T-cell (primary cell): ENCODE results near the gene ZNF568. TPM values are rescaled to one million over a fixed set of nuclear protein-coding genes. Genes with fewer than 3 reads are reported as not detected.

Experiments
- ATAC-seq, 4 experiments: fragments of 200-7000 bp in 3 of 4; fragments of 150-1000 bp in 1 of 4; cut with Tn5 transposase; replicated peaks in 1 of 4; 1 replicate in 3 of 4; 2 replicates in 1 of 4; pipeline ENCODE4 v1.10.0; 2021; ENCODE audit warnings: moderate library complexity in 3 of 4, mild to moderate bottlenecking in 2 of 4, moderate number of reproducible peaks in 1 of 4
- CTCF ChIA-PET, 2 donors: fragments of 300-600 bp; sonication (Branson Sonifier 250); formaldehyde crosslinking; loops; one replicate each; lab custom pipeline; 2022; ENCODE audit warnings: antibody characterized with exemption in 2 of 2; lab: Charles Lee
- POLR2A ChIA-PET, 2 donors: fragments of 300-600 bp; sonication (Branson Sonifier 250); formaldehyde crosslinking; loops; one replicate each; lab custom pipeline; 2022; ENCODE audit warnings: antibody characterized with exemption in 2 of 2; lab: Charles Lee
- DNase-seq, 35 experiments: peaks; one replicate each; pipeline versions ENCODE4 v3.0.0 to v3.0.0-alpha.2; 2013 to 2023
- H3K27ac ChIP-seq: one replicate; pipeline ENCODE4 v1.5.1; 2013; ENCODE audit warnings: low read length
- H3K27me3 ChIP-seq, 2 experiments: replicated peaks in 1 of 2; 1 replicate in 1 of 2; 2 replicates in 1 of 2; pipeline versions ENCODE4 v1.6.1 to v1.7.0; 2013; ENCODE audit warnings: low read length in 1 of 2, mixed read lengths in 1 of 2; ENCODE audit not compliant: control insufficient read depth in 2 of 2, insufficient read depth in 2 of 2; ENCODE audit errors: extremely low read depth in 1 of 2
- H3K36me3 ChIP-seq, 2 donors: 1 replicate in 1 of 2; 2 replicates in 1 of 2; pipeline versions ENCODE4 v1.6.1 to v1.7.0; 2013; ENCODE audit warnings: low read length in 1 of 2; ENCODE audit not compliant: control insufficient read depth in 2 of 2, insufficient read depth in 1 of 2; ENCODE audit errors: extremely low read depth in 1 of 2
- H3K4me1 ChIP-seq, 2 experiments: 1 replicate in 1 of 2; 2 replicates in 1 of 2; pipeline versions ENCODE4 v1.6.1 to v1.7.0; 2013; ENCODE audit warnings: low read length in 2 of 2, mixed read lengths in 1 of 2; ENCODE audit not compliant: insufficient read depth in 2 of 2, control insufficient read depth in 1 of 2; ENCODE audit errors: extremely low read depth in 1 of 2
- H3K4me3 ChIP-seq, 2 donors: 1 replicate in 1 of 2; 2 replicates in 1 of 2; pipeline versions ENCODE4 v1.5.1 to v1.7.0; 2013; ENCODE audit warnings: mild to moderate bottlenecking in 2 of 2, low read length in 1 of 2, moderate library complexity in 1 of 2; ENCODE audit not compliant: control insufficient read depth in 1 of 2; ENCODE audit errors: extremely low read depth in 1 of 2
- H3K9me3 ChIP-seq: 2 replicates; pipeline ENCODE4 v1.7.0; 2013
- H3K27ac Mint-ChIP-seq, 2 donors: one replicate each; pipeline ENCODE4 v1.8.0; 2020 to 2021; ENCODE audit warnings: mild to moderate bottlenecking in 2 of 2, mixed read lengths in 2 of 2
- H3K27me3 Mint-ChIP-seq, 2 donors: one replicate each; pipeline ENCODE4 v1.8.0; 2021 to 2022; ENCODE audit warnings: mixed read lengths in 2 of 2
- H3K36me3 Mint-ChIP-seq: one replicate; pipeline ENCODE4 v1.8.0; 2021; ENCODE audit warnings: mixed read lengths
- H3K4me1 Mint-ChIP-seq, 3 donors: one replicate each; pipeline ENCODE4 v1.8.0; 2020 to 2022; ENCODE audit warnings: mixed read lengths in 3 of 3, mild to moderate bottlenecking in 1 of 3
- H3K4me3 Mint-ChIP-seq, 3 donors: one replicate each; pipeline ENCODE4 v1.8.0; 2020 to 2022; ENCODE audit warnings: mild to moderate bottlenecking in 3 of 3, mixed read lengths in 3 of 3, moderate library complexity in 3 of 3
- H3K9me3 Mint-ChIP-seq, 3 donors: one replicate each; pipeline ENCODE4 v1.8.0; 2020 to 2022; ENCODE audit warnings: mixed read lengths in 3 of 3
- WGBS: methylation state at CpG from one replicate; pipeline ENCODE4 v1.1.5; 2013; ENCODE audit warnings: missing lambda C conversion rate; ENCODE audit not compliant: insufficient coverage; 5-methylcytosine and 5-hydroxymethylcytosine counted together
- total RNA-seq, 35 experiments: library from RNA in 6 of 35; stranded (reverse) in 6 of 35; fragments of 120-200 nt in 1 of 35; gene quantifications; one replicate each; pipeline versions ENCODE4 v1.2.1 to v1.2.4 and lab custom pipeline; 2013 to 2026

The ZNF568 gene
- total RNA-seq, 5 donors from 2014 or later (not counting 1 experiment from before 2014, with no cell fraction given): 7.8 to 24.5 (median 19.3) TPM

GRCh38 chr19:36963280-36963679 lies 47.1 kb downstream of the ZNF568 start:
- WGBS: 100% methylated on average over 1 of the region's 2 CpGs
- Histone ChIP-seq H3K36me3 (no peaks in the 10 kb centered on the region), H3K27ac (no peak overlapping the region), H3K27me3 (no peaks in the 10 kb centered on the region), H3K4me1 (no peaks in the 10 kb centered on the region), H3K4me3 (no peak overlapping the region), H3K9me3 (no peaks in the 10 kb centered on the region)
- H3K27me3 Mint-ChIP-seq: no peaks in the 10 kb centered on the region
- H3K4me3 Mint-ChIP-seq: no peak overlapping the region
- ChIA-PET CTCF (no interaction called here), POLR2A (no interaction called here)
- ATAC-seq (no peak), DNase-seq (no peak)
- peaks cover 26% of the 10 kb centered on the region for H3K36me3 Mint-ChIP-seq
- peaks cover 21 to 32% (median 24%) of the 10 kb centered on the region in 3 donors for H3K9me3 Mint-ChIP-seq
- no peaks in the 10 kb centered on the region for H3K4me1 Mint-ChIP-seq
- H3K27ac Mint-ChIP-seq: no peak overlapping the region

- POLR2A ChIA-PET: no interaction called here
- CTCF ChIA-PET: interaction anchor here in 1 of 2 donors (1.1 kb wide), 1 partner anchor 105 kb away, joined by 3 read pairs; the partner anchor contains the start of gene ZNF420
- Mint-ChIP-seq H3K9me3 (peaks cover 0 to 2% (median 0%) of the 10 kb centered on the region in 3 donors), H3K27ac (peak overlapping the region; percentile 80 to 93), H3K27me3 (no peaks in the 10 kb centered on the region), H3K36me3 (peaks cover 14% of the 10 kb centered on the region), H3K4me3 (peak overlapping the region; percentile 93 to 98 (median 97)), H3K4me1 (peaks cover 19 to 29% (median 20%) of the 10 kb centered on the region in 3 donors)
- peak in 2 of 4 experiments; percentile 11 to 33 for ATAC-seq
- H3K4me1 ChIP-seq: peaks cover 4 to 20% of the 10 kb centered on the region in 2 experiments
- peaks cover 0 to 1% of the 10 kb centered on the region in 2 donors for H3K36me3 ChIP-seq
- no peaks in the 10 kb centered on the region for H3K9me3 ChIP-seq
- H3K27ac ChIP-seq: peak overlapping the region; percentile 51
- peak in 1 of 35 experiments; percentile 2 for DNase-seq
- WGBS: 63% methylated on average over 25 of the region's 25 CpGs
- H3K4me3 ChIP-seq: peak overlapping the region; percentile 81 to 85
- H3K27me3 ChIP-seq: no peaks in the 10 kb centered on the region
These were observed 56.4 kb downstream of the ZNF568 start for GRCh38 chr19:36972571-36972970.

DNA sequence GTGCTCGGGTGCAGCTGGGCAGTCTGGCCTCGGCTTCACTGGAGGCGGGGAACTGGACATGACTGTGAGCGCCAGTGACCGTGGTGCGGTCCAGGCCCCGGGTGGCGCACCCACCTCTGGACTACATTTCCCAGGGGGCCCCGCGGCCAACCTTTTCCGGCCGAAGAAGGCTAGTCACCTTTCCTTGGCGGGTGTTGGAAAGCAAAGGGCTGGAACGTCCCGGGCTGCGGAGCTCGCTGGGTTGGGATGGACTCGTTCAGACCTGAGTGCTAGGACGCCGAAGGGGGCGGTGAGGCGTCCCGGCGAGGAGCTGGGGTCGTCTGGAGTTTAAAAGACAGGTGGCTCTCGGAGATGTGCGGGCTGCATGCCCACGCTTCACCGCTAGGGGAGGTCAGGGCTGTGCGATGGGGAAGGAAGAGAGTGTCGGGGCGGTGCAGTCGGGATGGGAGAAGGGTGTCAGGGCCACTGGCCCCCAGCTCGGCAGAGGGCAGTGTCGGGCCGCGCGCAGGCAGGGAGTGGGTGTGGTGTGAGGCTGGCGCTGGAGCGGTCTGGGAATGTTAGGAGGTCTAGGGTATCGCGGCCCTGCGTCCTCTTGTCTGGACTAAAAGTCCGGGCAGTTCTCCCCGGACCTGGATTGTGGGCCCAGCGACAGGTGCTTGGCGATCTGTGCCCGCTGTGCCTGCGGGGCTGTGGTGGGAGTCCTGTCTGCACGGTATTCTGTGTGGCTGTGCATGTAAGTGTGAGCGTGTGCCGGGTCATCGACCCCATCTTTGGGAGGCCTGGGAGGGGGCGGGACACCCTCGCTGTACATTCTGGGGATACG lies 57.1 kb downstream of the ZNF568 start:
- DNase-seq (peak; percentile 31 to 88 (median 70)), ATAC-seq (peak; percentile 87 to 94 (median 90))
- Histone ChIP-seq H3K4me3 (peak overlapping the region; percentile 81 to 85), H3K9me3 (no peaks in the 10 kb centered on the region), H3K27ac (peak overlapping the region; percentile 51), H3K36me3 (peaks cover 0 to 3% of the 10 kb centered on the region in 2 donors), H3K4me1 (peaks cover 4 to 20% of the 10 kb centered on the region in 2 experiments), H3K27me3 (no peaks in the 10 kb centered on the region)
- Mint-ChIP-seq H3K4me3 (peak overlapping the region; percentile 93 to 98 (median 97)), H3K4me1 (peaks cover 20 to 29% (median 23%) of the 10 kb centered on the region in 3 donors), H3K27ac (peak overlapping the region; percentile 93 to 96), H3K36me3 (peaks cover 19% of the 10 kb centered on the region), H3K9me3 (peaks cover 4 to 5% (median 5%) of the 10 kb centered on the region in 3 donors), H3K27me3 (no peaks in the 10 kb centered on the region)
- ChIA-PET CTCF (interaction anchor here in 1 of 2 donors (0.7 to 1.1 kb wide), 2 partner anchors 105 to 397 kb away, joined by 3 read pairs; partner anchors contain the start of gene ZNF420), POLR2A (no interaction called here)
- 3% methylated on average over 55 of the region's 56 CpGs for WGBS

DNA sequence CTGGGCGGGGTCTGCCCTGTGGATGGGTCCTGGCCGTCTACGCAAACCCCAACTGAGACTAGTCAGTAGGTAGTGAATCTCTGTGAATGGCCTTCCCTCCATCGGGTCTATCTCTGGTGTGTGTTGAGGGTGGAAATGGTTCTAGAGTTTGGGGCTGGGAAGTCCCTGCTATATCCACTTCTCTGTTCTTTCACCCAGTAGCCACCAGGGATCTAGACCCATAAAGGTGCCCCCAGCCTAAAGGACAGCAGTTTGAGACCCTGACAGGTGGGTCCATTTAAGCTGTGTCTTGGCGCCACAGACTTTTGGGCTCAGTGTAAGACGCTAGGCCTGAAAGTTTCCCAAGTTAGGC lies 57.7 kb downstream of the ZNF568 start:
- WGBS: 100% methylated on average over 2 of the region's 6 CpGs
- Histone ChIP-seq H3K36me3 (peaks cover 2 to 3% of the 10 kb centered on the region in 2 donors), H3K4me3 (peak overlapping the region; percentile 81 to 85), H3K9me3 (no peaks in the 10 kb centered on the region), H3K4me1 (peaks cover 4 to 20% of the 10 kb centered on the region in 2 experiments), H3K27me3 (no peaks in the 10 kb centered on the region), H3K27ac (peak overlapping the region; percentile 51)
- peaks cover 20 to 29% (median 27%) of the 10 kb centered on the region in 3 donors for H3K4me1 Mint-ChIP-seq
- CTCF ChIA-PET: no interaction called here
- ATAC-seq: no peak
- H3K27ac Mint-ChIP-seq: peak overlapping the region; percentile 93 to 96
- POLR2A ChIA-PET: no interaction called here
- peaks cover 10 to 11% (median 10%) of the 10 kb centered on the region in 3 donors for H3K9me3 Mint-ChIP-seq
- H3K27me3 Mint-ChIP-seq: no peaks in the 10 kb centered on the region
- peak overlapping the region; percentile 93 to 98 (median 97) for H3K4me3 Mint-ChIP-seq
- peak in 1 of 35 experiments; percentile 5 for DNase-seq
- H3K36me3 Mint-ChIP-seq: peaks cover 25% of the 10 kb centered on the region

GRCh38 chr19:36986131-36986530 lies 70.0 kb downstream of the ZNF568 start:
- CTCF ChIA-PET: no interaction called here
- H3K4me1 ChIP-seq: no peaks in the 10 kb centered on the region
- POLR2A ChIA-PET: no interaction called here
- no peak overlapping the region for H3K27ac ChIP-seq
- H3K4me3 ChIP-seq: no peak overlapping the region
- ATAC-seq: no peak
- H3K9me3 ChIP-seq: peaks cover 5% of the 10 kb centered on the region
- WGBS: no CpG with 5 or more reads among the region's 2 CpGs
- Mint-ChIP-seq H3K27me3 (no peaks in the 10 kb centered on the region), H3K4me1 (no peaks in the 10 kb centered on the region), H3K4me3 (no peak overlapping the region), H3K27ac (no peak overlapping the region), H3K36me3 (peaks cover 82% of the 10 kb centered on the region), H3K9me3 (peaks cover 10 to 63% (median 37%) of the 10 kb centered on the region in 3 donors)
- DNase-seq: no peak
- H3K36me3 ChIP-seq: peaks cover 0 to 11% of the 10 kb centered on the region in 2 donors
- H3K27me3 ChIP-seq: no peaks in the 10 kb centered on the region

DNA sequence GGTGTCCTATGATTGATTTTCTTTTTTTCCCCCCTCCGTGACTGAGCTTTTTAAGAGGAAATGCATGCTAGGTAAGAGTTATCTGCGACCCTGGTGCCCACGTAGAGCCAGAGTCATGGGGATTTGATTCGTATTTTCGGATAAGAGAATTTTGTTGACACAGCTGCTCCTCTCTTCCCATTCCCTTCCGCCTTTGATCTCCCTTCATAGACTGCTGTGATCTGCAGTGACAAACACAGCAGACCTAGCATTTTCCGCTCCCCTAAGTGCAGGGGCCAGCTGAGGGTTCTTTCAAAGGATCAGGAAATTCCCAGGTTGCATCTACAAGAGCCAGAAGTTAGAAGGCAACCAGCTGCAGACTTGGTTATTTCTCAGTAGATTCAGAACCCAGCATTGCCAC lies 70.5 kb downstream of the ZNF568 start:
- Mint-ChIP-seq H3K9me3 (peaks cover 10 to 65% (median 41%) of the 10 kb centered on the region in 3 donors), H3K36me3 (peaks cover 82% of the 10 kb centered on the region), H3K27ac (no peak overlapping the region), H3K4me1 (no peaks in the 10 kb centered on the region), H3K4me3 (no peak overlapping the region), H3K27me3 (no peaks in the 10 kb centered on the region)
- POLR2A ChIA-PET: no interaction called here
- no peak for ATAC-seq
- H3K27me3 ChIP-seq: no peaks in the 10 kb centered on the region
- peaks cover 0 to 13% of the 10 kb centered on the region in 2 donors for H3K36me3 ChIP-seq
- no peak overlapping the region for H3K27ac ChIP-seq
- WGBS: 92% methylated on average over 3 of the region's 7 CpGs
- DNase-seq: no peak
- H3K9me3 ChIP-seq: peaks cover 5% of the 10 kb centered on the region
- H3K4me1 ChIP-seq: no peaks in the 10 kb centered on the region
- CTCF ChIA-PET: no interaction called here
- no peak overlapping the region for H3K4me3 ChIP-seq
